ENCODE results near the gene CD109.

Gene CD109

DNA sequence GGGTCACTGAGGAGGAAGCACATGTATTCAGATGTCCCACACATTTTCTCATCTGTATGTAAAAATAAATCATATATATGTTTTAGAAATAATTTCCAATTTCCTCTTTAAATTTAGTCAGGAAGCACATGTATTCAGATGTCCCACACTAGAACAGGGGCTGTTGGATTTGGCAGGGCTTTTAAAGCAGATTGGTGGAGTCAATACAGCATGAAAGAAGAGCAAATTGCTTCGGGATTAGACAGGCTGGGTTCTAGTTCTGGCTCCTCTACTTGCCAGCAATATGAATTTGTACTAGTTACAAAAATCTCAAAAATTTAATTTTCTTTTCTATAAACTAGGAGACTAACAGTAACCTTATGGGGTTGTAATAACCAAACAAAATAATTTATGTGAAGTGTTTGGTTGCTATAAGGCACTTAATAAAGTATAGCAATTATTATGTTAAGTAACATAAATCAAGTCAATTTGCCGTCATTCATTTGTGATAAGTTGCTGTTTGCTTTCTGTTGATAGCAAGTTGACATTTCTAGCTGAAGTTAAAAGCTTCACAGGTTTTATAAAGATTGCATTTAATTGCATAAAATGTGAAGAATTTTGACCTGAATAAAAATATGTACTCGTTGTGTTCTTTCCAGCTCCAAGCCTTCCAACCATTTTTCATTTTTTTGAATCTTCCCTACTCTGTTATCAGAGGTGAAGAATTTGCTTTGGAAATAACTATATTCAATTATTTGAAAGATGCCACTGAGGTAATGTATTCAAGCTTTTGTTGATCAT is 88.9 kb downstream of the CD109 start:
- H3K4me2 ChIP-seq (ENCODE audit: insufficient read depth, low read length, poor library complexity, severe bottlenecking), result no peak overlapping the region
- H2BK15ac ChIP-seq (ENCODE audit: low read length), result no peak overlapping the region
- peaks cover 0 to 2% of the 10 kb centered on the region in 2 donors for H3K9me3 ChIP-seq (replicated peaks in 1 of 2; ENCODE audit: control insufficient read depth in 2 of 2, insufficient read depth in 1 of 2, low read depth in 1 of 2, low read length in 2 of 2)
- DNase-seq (ENCODE audit: low spot score), result no peak
- no peaks in the 10 kb centered on the region for H3K36me3 ChIP-seq (replicated peaks in 1 of 2; ENCODE audit: control insufficient read depth in 2 of 2, insufficient read depth in 2 of 2, low read length in 2 of 2)
- no peak overlapping the region for H3K9ac ChIP-seq (ENCODE audit: low read depth, low read length, poor library complexity)
- H3K27ac ChIP-seq (replicated peaks; ENCODE audit: low read length), result no peak overlapping the region
- H3K23ac ChIP-seq (ENCODE audit: low read depth, low read length, poor library complexity), result no peak overlapping the region
- H2BK12ac ChIP-seq (ENCODE audit: low read length), result no peak overlapping the region
- WGBS, 2 donors (ENCODE audit: extremely low coverage in 2 of 2, insufficient read length in 2 of 2, insufficient replicate concordance in 1 of 2), result no CpG with 5 or more reads among the region's 3 CpGs
- H3K4ac ChIP-seq (ENCODE audit: low read length), result no peak overlapping the region
- H3K4me1 ChIP-seq (ENCODE audit: control insufficient read depth in 2 of 2, insufficient read depth in 1 of 2, low read depth in 1 of 2, low read length in 2 of 2), result peaks cover 0 to 2% of the 10 kb centered on the region in 2 donors
- H3K79me1 ChIP-seq (ENCODE audit: low read depth, low read length), result no peaks in the 10 kb centered on the region
- no peak overlapping the region for H3K14ac ChIP-seq (ENCODE audit: low read length)
- no peak overlapping the region for H4K8ac ChIP-seq (ENCODE audit: low read depth, low read length)
- H2AFZ ChIP-seq (ENCODE audit: low read length), result no peak overlapping the region
- no peak overlapping the region for H2BK120ac ChIP-seq (ENCODE audit: low read depth, low read length)
- H2BK5ac ChIP-seq (ENCODE audit: low read length), result no peak overlapping the region
- no peaks in the 10 kb centered on the region for H3K27me3 ChIP-seq (ENCODE audit: control insufficient read depth in 3 of 3, insufficient read depth in 3 of 3, low read depth in 1 of 3, low read length in 3 of 3)
- H3K4me3 ChIP-seq (ENCODE audit: low read length in 2 of 2), result no peak overlapping the region
- no peak overlapping the region for H4K91ac ChIP-seq (ENCODE audit: low read depth, low read length, poor library complexity)
- H2AK5ac ChIP-seq (ENCODE audit: low read depth, low read length), result no peak overlapping the region
- no peak overlapping the region for H3K18ac ChIP-seq (ENCODE audit: low read length)

DNA sequence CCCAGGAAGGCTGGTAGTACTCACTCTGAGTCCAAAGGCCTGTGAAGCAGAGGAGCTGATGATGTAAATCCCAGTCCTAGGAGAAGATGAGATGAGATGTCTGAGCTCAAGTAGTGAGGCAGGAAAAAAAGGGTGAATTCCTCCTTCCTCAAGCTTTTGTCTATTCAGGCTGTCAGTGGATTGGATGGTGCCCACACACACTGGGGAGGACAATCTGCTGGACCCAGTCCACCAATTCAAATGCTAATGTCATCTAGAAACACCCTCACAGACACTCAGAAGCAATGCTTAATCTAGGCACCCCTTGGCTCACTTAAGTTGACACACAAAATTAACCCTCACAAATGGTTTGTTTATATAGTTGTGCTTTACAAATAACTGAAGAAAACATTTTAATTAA is 94.6 kb downstream of the CD109 start:
- Histone ChIP-seq H3K27ac (replicated peaks; ENCODE audit: low read length) (no peak overlapping the region), H3K4me2 (ENCODE audit: insufficient read depth, low read length, poor library complexity, severe bottlenecking) (no peak overlapping the region), H3K14ac (ENCODE audit: low read length) (no peak overlapping the region), H2BK120ac (ENCODE audit: low read depth, low read length) (no peak overlapping the region), H2BK5ac (ENCODE audit: low read length) (no peak overlapping the region), H4K8ac (ENCODE audit: low read depth, low read length) (no peak overlapping the region), H3K18ac (ENCODE audit: low read length) (no peak overlapping the region), H2AFZ (ENCODE audit: low read length) (no peak overlapping the region), H2BK15ac (ENCODE audit: low read length) (no peak overlapping the region), H3K9ac (ENCODE audit: low read depth, low read length, poor library complexity) (no peak overlapping the region), H3K4me3 (ENCODE audit: low read length in 2 of 2) (no peak overlapping the region), H3K9me3 (replicated peaks in 1 of 2; ENCODE audit: control insufficient read depth in 2 of 2, insufficient read depth in 1 of 2, low read depth in 1 of 2, low read length in 2 of 2) (peaks cover 0 to 1% of the 10 kb centered on the region in 2 donors), H2BK12ac (ENCODE audit: low read length) (no peak overlapping the region), H2AK5ac (ENCODE audit: low read depth, low read length) (no peak overlapping the region), H3K4me1 (ENCODE audit: control insufficient read depth in 2 of 2, insufficient read depth in 1 of 2, low read depth in 1 of 2, low read length in 2 of 2) (peaks cover 2 to 6% of the 10 kb centered on the region in 2 donors), H3K79me1 (ENCODE audit: low read depth, low read length) (no peaks in the 10 kb centered on the region), H3K4ac (ENCODE audit: low read length) (no peak overlapping the region), H3K23ac (ENCODE audit: low read depth, low read length, poor library complexity) (no peak overlapping the region), H3K36me3 (replicated peaks in 1 of 2; ENCODE audit: control insufficient read depth in 2 of 2, insufficient read depth in 2 of 2, low read length in 2 of 2) (no peaks in the 10 kb centered on the region), H4K91ac (ENCODE audit: low read depth, low read length, poor library complexity) (no peak overlapping the region), H3K27me3 (ENCODE audit: control insufficient read depth in 3 of 3, insufficient read depth in 3 of 3, low read depth in 1 of 3, low read length in 3 of 3) (no peaks in the 10 kb centered on the region)
- DNase-seq (ENCODE audit: low spot score), result peak; percentile 26

DNA sequence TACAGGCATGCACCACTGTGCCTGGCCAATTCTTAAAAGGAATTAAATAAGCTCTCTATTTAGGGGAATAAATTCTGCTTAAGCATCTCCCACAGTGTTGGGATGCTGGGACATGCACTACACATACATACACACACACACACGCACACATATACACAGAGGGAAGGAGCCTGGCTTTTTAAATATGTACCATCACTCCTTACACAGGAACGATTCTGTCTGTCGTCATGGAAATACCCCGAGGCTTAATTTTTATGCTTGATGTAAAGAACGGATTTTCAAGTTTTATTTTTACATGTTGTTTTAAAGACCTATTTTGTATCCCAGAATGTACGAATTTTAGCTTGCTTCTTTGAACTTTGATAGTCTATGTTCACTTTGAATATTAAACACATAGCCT is 95.3 kb downstream of the CD109 start:
- no peak overlapping the region for H3K18ac ChIP-seq (ENCODE audit: low read length)
- no peak overlapping the region for H4K91ac ChIP-seq (ENCODE audit: low read depth, low read length, poor library complexity)
- H3K27me3 ChIP-seq (ENCODE audit: control insufficient read depth in 3 of 3, insufficient read depth in 3 of 3, low read depth in 1 of 3, low read length in 3 of 3), result no peaks in the 10 kb centered on the region
- no peak overlapping the region for H2AFZ ChIP-seq (ENCODE audit: low read length)
- H3K36me3 ChIP-seq (replicated peaks in 1 of 2; ENCODE audit: control insufficient read depth in 2 of 2, insufficient read depth in 2 of 2, low read length in 2 of 2), result no peaks in the 10 kb centered on the region
- H3K4me3 ChIP-seq (ENCODE audit: low read length in 2 of 2), result no peak overlapping the region
- H4K8ac ChIP-seq (ENCODE audit: low read depth, low read length), result no peak overlapping the region
- no peak overlapping the region for H3K9ac ChIP-seq (ENCODE audit: low read depth, low read length, poor library complexity)
- no CpG with 5 or more reads among the region's 6 CpGs for WGBS, 2 donors (ENCODE audit: extremely low coverage in 2 of 2, insufficient read length in 2 of 2, insufficient replicate concordance in 1 of 2)
- H3K9me3 ChIP-seq (replicated peaks in 1 of 2; ENCODE audit: control insufficient read depth in 2 of 2, insufficient read depth in 1 of 2, low read depth in 1 of 2, low read length in 2 of 2), result peaks cover 0 to 1% of the 10 kb centered on the region in 2 donors
- no peak overlapping the region for H2BK15ac ChIP-seq (ENCODE audit: low read length)
- H3K23ac ChIP-seq (ENCODE audit: low read depth, low read length, poor library complexity), result no peak overlapping the region
- no peak overlapping the region for H3K4me2 ChIP-seq (ENCODE audit: insufficient read depth, low read length, poor library complexity, severe bottlenecking)
- H3K14ac ChIP-seq (ENCODE audit: low read length), result no peak overlapping the region
- H3K79me1 ChIP-seq (ENCODE audit: low read depth, low read length), result no peaks in the 10 kb centered on the region
- H3K4ac ChIP-seq (ENCODE audit: low read length), result no peak overlapping the region
- no peak overlapping the region for H2BK120ac ChIP-seq (ENCODE audit: low read depth, low read length)
- H2BK12ac ChIP-seq (ENCODE audit: low read length), result no peak overlapping the region
- H3K4me1 ChIP-seq (ENCODE audit: control insufficient read depth in 2 of 2, insufficient read depth in 1 of 2, low read depth in 1 of 2, low read length in 2 of 2), result peaks cover 2 to 6% of the 10 kb centered on the region in 2 donors
- DNase-seq (ENCODE audit: low spot score), result no peak
- H2BK5ac ChIP-seq (ENCODE audit: low read length), result no peak overlapping the region
- no peak overlapping the region for H2AK5ac ChIP-seq (ENCODE audit: low read depth, low read length)
- no peak overlapping the region for H3K27ac ChIP-seq (replicated peaks; ENCODE audit: low read length)

DNA sequence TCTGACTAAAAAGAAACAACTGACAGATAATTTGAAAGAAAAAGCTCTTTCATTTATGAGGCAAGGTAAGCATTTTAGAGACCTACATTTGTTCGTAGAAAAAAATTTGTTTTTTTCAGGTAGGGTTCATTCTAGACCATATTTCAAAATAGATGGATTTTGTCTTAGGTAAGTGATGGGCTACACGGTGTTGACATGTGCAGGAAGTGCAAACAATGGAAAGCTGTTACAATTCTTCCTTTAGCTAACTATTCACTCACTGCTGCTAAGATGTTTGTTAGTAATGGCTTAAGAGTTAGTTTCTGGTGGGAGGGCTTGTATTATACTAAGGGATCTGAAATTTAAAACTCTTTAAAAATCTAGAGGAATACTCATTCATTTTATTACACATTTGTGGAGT is 96.7 kb downstream of the CD109 start:
- Histone ChIP-seq H2AK5ac (ENCODE audit: low read depth, low read length) (no peak overlapping the region), H3K79me1 (ENCODE audit: low read depth, low read length) (no peaks in the 10 kb centered on the region), H3K4me3 (ENCODE audit: low read length in 2 of 2) (no peak overlapping the region), H3K4me2 (ENCODE audit: insufficient read depth, low read length, poor library complexity, severe bottlenecking) (no peak overlapping the region), H2BK120ac (ENCODE audit: low read depth, low read length) (no peak overlapping the region), H2BK15ac (ENCODE audit: low read length) (no peak overlapping the region), H4K91ac (ENCODE audit: low read depth, low read length, poor library complexity) (no peak overlapping the region), H3K4me1 (ENCODE audit: control insufficient read depth in 2 of 2, insufficient read depth in 1 of 2, low read depth in 1 of 2, low read length in 2 of 2) (peaks cover 2 to 6% of the 10 kb centered on the region in 2 donors), H3K14ac (ENCODE audit: low read length) (no peak overlapping the region), H3K9me3 (replicated peaks in 1 of 2; ENCODE audit: control insufficient read depth in 2 of 2, insufficient read depth in 1 of 2, low read depth in 1 of 2, low read length in 2 of 2) (peaks cover 0 to 1% of the 10 kb centered on the region in 2 donors), H2BK5ac (ENCODE audit: low read length) (no peak overlapping the region), H2BK12ac (ENCODE audit: low read length) (no peak overlapping the region), H3K36me3 (replicated peaks in 1 of 2; ENCODE audit: control insufficient read depth in 2 of 2, insufficient read depth in 2 of 2, low read length in 2 of 2) (no peaks in the 10 kb centered on the region), H2AFZ (ENCODE audit: low read length) (no peak overlapping the region), H3K27me3 (ENCODE audit: control insufficient read depth in 3 of 3, insufficient read depth in 3 of 3, low read depth in 1 of 3, low read length in 3 of 3) (no peaks in the 10 kb centered on the region), H3K4ac (ENCODE audit: low read length) (no peak overlapping the region), H3K9ac (ENCODE audit: low read depth, low read length, poor library complexity) (no peak overlapping the region), H3K18ac (ENCODE audit: low read length) (no peak overlapping the region), H3K23ac (ENCODE audit: low read depth, low read length, poor library complexity) (no peak overlapping the region), H4K8ac (ENCODE audit: low read depth, low read length) (no peak overlapping the region), H3K27ac (replicated peaks; ENCODE audit: low read length) (no peak overlapping the region)
- no CpG with 5 or more reads among the region's 2 CpGs for WGBS, 2 donors (ENCODE audit: extremely low coverage in 2 of 2, insufficient read length in 2 of 2, insufficient replicate concordance in 1 of 2)
- no peak for DNase-seq (ENCODE audit: low spot score)
